KBM-7 (cell line): Measurements from ENCODE around the gene HSD17B1.
A peak's percentile ranks its signal among the peaks of the same experiment; 100 is the strongest.
"Not testable (repeated sequence)": the region's sequence is repeated elsewhere in the genome, so short reads cannot be mapped to it uniquely, and the experiment has no call there.

Source experiments
- DNase-seq: peaks from one replicate; pipeline ENCODE4 v3.0.0-alpha.2; 2015
- in situ Hi-C: fragments of 300-500 bp; cut with MboI; formaldehyde crosslinking; loops from 2 replicates; pipeline ENCODE4 v1.14.3; 2020; ENCODE audit warnings: low sequenced_read_pairs, low pct_unique_long_range_greater_than_20kb, mixed read lengths

HSD17B1 gene

DNA sequence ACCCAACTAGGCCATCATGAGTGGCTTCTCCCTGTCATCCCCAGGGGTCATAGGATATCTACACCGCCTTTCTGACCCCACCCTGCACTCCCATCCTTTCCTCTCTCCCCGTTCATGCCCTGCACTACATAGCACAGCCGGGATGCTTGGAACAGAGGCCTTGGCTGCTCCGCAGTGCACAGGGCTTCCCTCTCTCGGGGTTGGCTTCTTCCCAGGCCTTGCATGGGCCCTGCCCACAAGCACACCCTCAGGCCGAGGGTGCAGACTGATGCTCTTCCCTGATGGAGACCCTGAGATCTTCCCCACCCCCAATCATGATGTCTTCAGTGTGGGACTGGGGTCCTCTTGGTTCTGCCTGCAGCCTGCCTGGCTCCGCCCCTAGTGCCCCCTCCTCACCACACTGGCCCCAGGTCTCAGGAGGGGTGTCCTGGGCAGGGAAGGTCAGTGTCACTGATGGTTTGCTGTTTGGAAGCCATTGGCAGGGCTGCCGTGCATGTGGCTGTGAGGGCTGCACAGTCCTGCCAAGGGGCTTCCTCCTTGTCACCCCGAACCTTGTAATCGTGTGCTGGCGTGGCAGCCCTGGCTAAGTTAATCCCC, 31.0 kb upstream of the HSD17B1 start:
- in situ Hi-C loops = loop anchor here (25.0 kb wide), 1 partner anchor 209 kb away; no protein-coding TSS in a partner anchor
- DNase-seq = no peak

- in situ Hi-C loops = loop anchor here (25.0 kb wide), 1 partner anchor 210 kb away; no protein-coding TSS in a partner anchor
- DNase-seq = no peak
Measured at GRCh38 chr17:42522263-42522790, 30.4 kb upstream of the HSD17B1 start.

GRCh38 chr17:42522798-42523278, 29.9 kb upstream of the HSD17B1 start:
- in situ Hi-C loops = loop anchor here (25.0 kb wide), 1 partner anchor 211 kb away; no protein-coding TSS in a partner anchor

GRCh38 chr17:42525221-42525620, 27.5 kb upstream of the HSD17B1 start:
- in situ Hi-C loops = no loop called here
- no peak for DNase-seq

More at GRCh38 chr17:42522798-42523278, 29.9 kb upstream of the HSD17B1 start:
- no peak for DNase-seq

DNA sequence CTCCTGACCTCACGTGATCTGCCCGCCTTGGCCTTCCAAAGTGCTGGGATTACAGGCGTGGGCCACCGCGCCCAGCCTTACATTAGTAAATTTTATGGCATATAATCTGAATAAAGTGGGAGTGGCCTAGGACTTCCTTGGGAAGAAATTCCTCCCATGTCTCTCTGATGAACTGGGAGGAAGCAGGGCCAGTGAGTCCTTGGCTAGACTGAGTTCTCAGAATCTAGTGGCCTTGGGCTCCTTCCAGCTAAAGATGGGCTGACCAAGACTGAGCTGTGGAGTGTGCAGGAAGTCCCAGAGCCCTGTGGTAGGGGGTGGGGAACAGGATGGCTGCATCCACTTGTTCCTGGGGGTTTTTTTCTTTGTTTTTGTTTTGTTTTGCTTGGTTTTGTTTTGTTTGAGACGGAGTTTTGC, 26.7 kb upstream of the HSD17B1 start:
- in situ Hi-C loops = no loop called here
- DNase-seq = no peak

DNA sequence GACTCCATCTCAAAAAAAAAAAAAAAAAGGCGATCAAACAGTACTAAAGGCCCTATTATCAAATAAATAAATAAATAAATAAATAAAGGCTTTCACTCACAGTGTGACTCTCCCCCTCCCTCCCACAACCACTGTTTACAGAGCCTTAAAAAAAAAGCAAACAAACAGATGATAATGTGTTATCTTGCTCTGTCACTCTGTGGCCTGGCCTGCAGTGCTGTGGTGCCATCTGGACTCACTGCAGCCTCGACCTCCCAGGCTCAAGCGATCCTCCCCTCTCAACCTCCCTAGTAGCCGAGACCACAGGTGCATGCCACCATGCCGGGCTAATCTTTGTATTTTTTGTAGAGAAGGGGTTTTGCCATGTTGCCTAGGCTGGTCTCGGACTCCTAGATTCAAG, 24.8 kb upstream of the HSD17B1 start:
- in situ Hi-C loops = no loop called here
- DNase-seq = no peak

GRCh38 chr17:42529061-42529460, 23.7 kb upstream of the HSD17B1 start:
- no peak for DNase-seq
- in situ Hi-C loops = no loop called here

DNA sequence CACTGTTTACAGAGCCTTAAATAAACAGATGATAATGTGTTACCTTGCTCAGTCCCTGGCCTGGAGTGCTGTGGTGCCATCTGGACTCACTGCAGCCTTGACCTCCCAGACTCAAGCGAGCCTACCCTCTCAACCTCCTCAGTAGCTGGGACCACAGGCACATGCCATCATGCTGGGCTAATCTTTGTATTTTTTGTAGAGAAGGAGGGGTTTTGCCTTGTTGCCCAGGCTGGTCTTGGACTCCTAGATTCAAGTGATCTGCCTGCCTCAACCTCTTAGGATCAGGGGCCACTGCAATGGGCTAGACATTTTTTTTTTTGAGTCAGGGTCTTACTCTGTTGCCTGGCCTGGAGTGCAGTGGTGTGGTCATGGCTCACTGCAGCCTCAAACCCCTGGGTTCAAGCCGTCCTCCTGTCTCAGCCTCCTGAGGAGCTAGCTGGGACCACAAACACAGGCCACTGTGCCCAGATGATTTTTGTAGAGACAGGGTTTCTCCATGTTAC, 21.7 kb upstream of the HSD17B1 start:
- in situ Hi-C loops = no loop called here
- DNase-seq = no peak

DNA sequence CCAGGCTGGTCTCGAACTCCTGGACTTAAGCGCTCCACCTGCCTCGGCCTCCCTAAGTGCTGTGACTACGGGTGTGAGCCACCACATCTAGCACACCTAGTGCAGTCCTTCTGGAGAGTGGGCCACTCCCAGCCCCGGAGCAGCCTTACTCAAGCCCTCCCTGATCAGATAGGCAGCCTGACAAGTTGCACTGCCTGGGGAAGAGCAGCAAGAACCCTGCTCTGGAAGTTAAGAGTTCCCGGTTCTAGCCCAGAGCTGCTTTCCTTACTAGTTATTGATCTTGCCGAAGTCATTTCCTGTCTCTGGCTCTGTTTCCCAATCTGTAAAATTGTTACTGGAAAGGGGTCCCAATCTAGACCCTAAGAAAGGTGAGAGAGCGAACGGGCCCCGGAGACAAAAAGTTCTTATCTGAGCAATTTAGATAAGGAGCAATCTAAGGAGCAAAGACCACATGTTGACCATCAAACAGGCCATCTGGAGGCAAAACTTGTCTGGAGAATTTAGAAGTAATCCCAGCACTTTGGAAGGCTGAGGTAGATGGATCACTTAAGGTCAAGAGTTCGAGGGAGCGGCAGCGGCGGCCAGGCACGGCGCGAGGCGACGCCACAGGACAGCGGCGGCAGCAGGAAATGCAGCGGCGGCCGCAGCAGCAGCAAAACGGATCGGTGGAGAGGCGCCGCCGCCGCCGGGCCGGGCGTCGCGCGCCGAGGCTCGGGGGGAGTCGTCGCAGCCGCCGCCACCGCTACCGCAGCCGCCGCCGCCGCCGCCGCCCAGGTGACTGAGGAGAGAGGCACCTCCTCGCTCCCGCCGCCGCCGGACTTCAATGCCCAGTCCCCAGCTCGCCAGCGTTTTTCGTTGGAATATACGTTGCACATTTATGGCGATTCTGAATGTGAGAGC, 21.0 kb upstream of the HSD17B1 start:
- in situ Hi-C loops = no loop called here
- DNase-seq = peak; percentile 58

DNA sequence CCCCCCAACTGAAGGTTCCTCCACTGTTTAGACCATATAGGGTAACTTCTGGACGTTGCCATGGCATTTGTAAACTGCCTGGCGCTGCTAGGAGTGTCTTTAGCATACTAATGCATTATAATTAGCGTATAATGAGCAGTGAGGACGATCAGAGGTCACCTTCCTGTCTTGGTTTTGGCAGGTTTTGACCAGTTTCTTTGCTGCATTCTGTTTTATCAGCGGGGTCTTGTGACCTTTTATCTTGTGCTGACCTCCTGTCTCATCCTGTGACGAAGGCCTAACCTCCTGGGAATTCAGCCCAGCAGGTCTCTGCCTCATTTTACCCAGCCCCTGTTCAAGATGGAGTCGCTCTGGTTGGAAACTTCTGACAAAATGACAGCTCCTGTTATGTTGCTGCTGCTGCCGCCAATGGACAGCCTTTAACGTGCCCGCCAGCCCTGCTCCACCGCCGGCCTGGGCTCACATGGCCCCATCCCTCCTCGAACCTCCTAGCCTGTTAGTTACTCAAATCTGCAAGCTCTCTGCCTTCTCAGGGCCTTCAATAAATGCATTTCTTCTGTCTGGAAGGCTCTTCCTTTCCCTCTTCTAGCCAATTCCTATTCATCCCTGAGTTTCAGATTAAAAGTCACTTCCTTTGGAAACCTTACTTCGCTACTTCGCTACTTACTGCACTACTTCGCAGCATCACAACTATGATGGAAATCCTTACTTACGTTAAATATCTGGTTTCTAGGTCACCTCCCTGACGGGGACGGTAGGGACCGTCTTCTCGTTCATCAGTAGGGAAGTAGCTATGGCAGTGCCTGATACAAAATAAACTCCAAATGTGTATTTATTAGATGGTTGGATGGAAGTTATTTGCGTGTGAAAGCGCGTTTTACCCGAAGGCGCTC, 17.3 kb upstream of the HSD17B1 start:
- no peak for DNase-seq
- in situ Hi-C loops = no loop called here

DNA sequence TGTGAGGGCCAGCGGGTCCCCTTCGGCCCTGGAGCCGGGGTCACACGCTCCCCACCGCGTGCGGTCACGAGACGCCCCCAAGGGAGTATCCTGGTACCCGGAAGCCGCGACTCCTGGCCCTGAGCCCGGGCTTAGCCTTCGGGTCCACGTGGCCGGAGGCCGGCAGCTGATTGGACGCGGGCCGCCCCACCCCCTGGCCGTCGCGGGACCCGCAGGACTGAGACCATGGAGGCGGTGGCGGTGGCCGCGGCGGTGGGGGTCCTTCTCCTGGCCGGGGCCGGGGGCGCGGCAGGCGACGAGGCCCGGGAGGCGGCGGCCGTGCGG, 16.7 kb upstream of the HSD17B1 start, which contains the start of gene NAGLU:
Gene NAGLU (plus strand): TSS at position 194 of the 324 bp plus-strand sequence. CDS start 32 bp downstream, at position 226.
- in situ Hi-C loops = no loop called here
- peak; percentile 89 for DNase-seq

DNA sequence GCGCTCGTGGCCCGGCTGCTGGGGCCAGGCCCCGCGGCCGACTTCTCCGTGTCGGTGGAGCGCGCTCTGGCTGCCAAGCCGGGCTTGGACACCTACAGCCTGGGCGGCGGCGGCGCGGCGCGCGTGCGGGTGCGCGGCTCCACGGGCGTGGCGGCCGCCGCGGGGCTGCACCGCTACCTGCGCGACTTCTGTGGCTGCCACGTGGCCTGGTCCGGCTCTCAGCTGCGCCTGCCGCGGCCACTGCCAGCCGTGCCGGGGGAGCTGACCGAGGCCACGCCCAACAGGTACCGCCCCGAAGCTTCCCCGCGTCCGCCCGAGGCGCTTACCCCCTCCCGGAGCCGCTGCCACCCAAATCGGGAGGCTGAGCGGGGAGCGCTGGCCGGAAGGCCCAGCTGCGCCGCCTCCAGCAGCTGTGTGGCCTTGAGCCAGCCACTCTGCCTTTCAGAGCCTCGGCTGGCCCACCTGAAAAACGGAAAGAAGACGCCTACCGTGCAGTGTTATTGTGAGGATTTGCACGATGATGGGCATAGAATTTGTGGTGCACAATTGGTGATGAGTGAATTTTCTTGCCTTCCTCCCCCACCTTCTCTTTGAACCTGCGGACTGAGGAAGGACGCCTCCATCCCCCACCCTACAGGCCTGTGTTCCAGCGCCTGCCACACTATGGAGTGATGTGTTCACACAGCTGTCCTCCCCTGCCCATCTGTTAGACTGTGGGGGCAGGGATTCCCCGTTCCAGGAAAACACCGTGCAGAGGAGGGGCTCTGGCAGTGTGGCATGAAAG, 16.2 kb upstream of the HSD17B1 start:
- peak; percentile 69 for DNase-seq

DNA sequence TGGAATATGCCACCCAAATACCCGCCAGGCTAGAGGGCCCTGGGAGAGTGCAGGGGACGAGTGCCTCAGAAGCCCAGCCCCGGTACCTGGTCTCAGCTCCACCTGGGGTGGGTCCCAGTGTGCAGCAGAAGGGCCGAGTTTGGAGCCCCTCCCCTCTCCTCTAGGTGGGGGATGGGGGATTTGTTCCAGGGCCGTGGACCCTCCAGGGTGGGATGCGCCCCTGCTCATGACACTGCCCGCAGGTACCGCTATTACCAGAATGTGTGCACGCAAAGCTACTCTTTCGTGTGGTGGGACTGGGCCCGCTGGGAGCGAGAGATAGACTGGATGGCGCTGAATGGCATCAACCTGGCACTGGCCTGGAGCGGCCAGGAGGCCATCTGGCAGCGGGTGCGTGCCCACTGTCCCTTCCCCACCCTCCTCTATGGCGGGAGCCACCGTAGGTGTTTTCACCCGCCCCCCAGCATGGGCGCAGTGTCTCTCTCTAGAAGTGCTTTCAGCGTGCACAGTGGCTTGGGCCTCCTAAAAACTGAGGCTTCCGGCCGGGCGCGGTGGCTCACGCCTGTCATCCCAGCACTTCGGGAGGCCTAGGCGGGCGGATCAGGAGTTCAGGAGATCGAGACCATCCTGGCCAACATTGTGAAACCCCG, 15.4 kb upstream of the HSD17B1 start:
- no peak for DNase-seq
- in situ Hi-C loops = no loop called here

More for the DNA sequence above, 16.2 kb upstream of the HSD17B1 start:
- in situ Hi-C loops = no loop called here

DNA sequence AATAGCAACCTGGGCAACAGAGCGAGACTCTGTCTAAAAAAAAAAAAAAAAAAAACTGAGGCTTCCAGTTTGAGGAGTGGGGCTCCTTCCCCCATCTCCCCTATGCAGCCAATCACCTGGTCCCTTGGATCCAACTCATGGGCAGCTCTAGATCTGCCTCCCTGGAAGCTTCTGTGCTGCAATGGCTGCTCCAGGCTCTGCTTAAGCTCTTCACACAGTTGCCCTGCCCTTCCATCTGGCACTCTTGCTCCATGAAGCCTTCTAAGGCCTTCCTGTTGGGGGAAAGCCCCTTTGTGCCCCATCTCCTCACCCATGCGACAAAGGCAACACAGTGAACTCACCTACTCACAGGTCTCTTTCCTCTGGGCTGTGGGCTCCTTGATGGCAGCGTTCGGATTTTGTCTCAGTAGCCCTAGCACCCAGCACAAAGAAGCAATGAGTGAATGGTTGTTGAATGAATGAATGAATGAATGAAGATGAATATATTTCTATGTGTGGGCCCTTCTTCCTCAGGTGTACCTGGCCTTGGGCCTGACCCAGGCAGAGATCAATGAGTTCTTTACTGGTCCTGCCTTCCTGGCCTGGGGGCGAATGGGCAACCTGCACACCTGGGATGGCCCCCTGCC, 14.8 kb upstream of the HSD17B1 start:
- no peak for DNase-seq
- in situ Hi-C loops = no loop called here

GRCh38 chr17:42538482-42538881, 14.2 kb upstream of the HSD17B1 start:
- in situ Hi-C loops = no loop called here
- DNase-seq = no peak

DNA sequence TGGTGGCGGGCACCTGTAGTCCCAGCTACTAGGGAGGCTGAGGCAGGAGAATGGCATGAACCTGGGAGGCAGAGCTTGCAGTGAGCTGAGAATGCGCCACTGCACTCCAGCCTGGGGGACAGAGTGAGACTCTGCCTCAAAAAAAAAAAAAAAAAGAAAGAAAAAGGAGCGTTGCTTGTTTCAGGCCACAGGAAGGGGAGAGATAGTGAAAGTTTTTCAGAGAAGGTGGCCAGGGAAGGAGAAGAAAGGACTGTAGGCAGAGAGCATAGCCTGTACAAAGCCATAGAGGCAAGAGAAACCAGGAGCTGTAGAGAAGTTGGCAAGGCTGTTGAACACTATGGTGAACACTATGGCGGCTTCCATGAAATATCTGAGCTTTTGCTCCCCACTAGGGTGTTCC, 12.2 kb upstream of the HSD17B1 start:
- in situ Hi-C loops, DNase-seq: not testable (repeated sequence)
